DMS53 (cell line): Measurements from ENCODE around the gene VPREB1.
"Not testable (repeated sequence)": the region's sequence is repeated elsewhere in the genome, so short reads cannot be mapped to it uniquely, and the experiment has no call there.

Source experiments
- DNase-seq: peaks from one replicate; lab custom pipeline; 2025; lab: John Stamatoyannopoulos, UW

VPREB1 gene

GRCh38 chr22:22245935-22246525 lies 1.4 kb downstream of the VPREB1 start:
- DNase-seq = peak; percentile 10

GRCh38 chr22:22246706-22247105 lies 2.1 kb downstream of the VPREB1 start:
- DNase-seq = no peak

GRCh38 chr22:22248878-22249277 lies 4.3 kb downstream of the VPREB1 start:
- peak; percentile 73 for DNase-seq

- not testable (repeated sequence) for DNase-seq
These were observed 6.1 kb downstream of the VPREB1 start for GRCh38 chr22:22250651-22251050.

GRCh38 chr22:22256133-22256532 lies 11.5 kb downstream of the VPREB1 start:
- DNase-seq = not testable (repeated sequence)

GRCh38 chr22:22258597-22259415 lies 14.2 kb downstream of the VPREB1 start:
- DNase-seq = not testable (repeated sequence)

- DNase-seq = not testable (repeated sequence)
These were observed 15.6 kb downstream of the VPREB1 start for GRCh38 chr22:22260169-22260568.

GRCh38 chr22:22260586-22260985 lies 16.0 kb downstream of the VPREB1 start:
- DNase-seq = not testable (repeated sequence)

- not testable (repeated sequence) for DNase-seq
These were observed 17.9 kb downstream of the VPREB1 start for GRCh38 chr22:22262332-22263074.

- DNase-seq = not testable (repeated sequence)
These were observed 19.2 kb downstream of the VPREB1 start for GRCh38 chr22:22263823-22264222.

GRCh38 chr22:22270036-22270676 lies 25.6 kb downstream of the VPREB1 start:
- DNase-seq = peak; percentile 23

- DNase-seq = not testable (repeated sequence)
These were observed 32.8 kb downstream of the VPREB1 start for GRCh38 chr22:22277423-22277822.

- DNase-seq = not testable (repeated sequence)
These were observed 40.6 kb downstream of the VPREB1 start for GRCh38 chr22:22284962-22285756.

GRCh38 chr22:22286390-22287105 lies 42.0 kb downstream of the VPREB1 start:
- not testable (repeated sequence) for DNase-seq

GRCh38 chr22:22287106-22287626 lies 42.6 kb downstream of the VPREB1 start:
- not testable (repeated sequence) for DNase-seq

- not testable (repeated sequence) for DNase-seq
These were observed 45.1 kb downstream of the VPREB1 start for GRCh38 chr22:22289666-22290065.

GRCh38 chr22:22291129-22291806 lies 46.7 kb downstream of the VPREB1 start:
- not testable (repeated sequence) for DNase-seq

- not testable (repeated sequence) for DNase-seq
These were observed 48.1 kb downstream of the VPREB1 start for GRCh38 chr22:22292656-22293055.

GRCh38 chr22:22293436-22293835 lies 48.9 kb downstream of the VPREB1 start:
- DNase-seq = not testable (repeated sequence)

GRCh38 chr22:22294641-22295040 lies 50.1 kb downstream of the VPREB1 start:
- not testable (repeated sequence) for DNase-seq
